ENCODE data around the gene DMBT1.
"Not testable (repeated sequence)": the region's sequence is repeated elsewhere in the genome, so short reads cannot be mapped to it uniquely, and the experiment has no call there.

The DMBT1 gene

GRCh38 chr10:122586070-122586469 is 25.5 kb downstream of the DMBT1 start:
- not testable (repeated sequence) for DNase-seq (ENCODE audit: low spot score)

- DNase-seq (ENCODE audit: low spot score) = no peak
These were observed 26.7 kb downstream of the DMBT1 start for GRCh38 chr10:122587098-122587760.

- no peak for DNase-seq (ENCODE audit: low spot score)
These were observed 27.8 kb downstream of the DMBT1 start for GRCh38 chr10:122588381-122588780.

- DNase-seq (ENCODE audit: low spot score) = no peak
These were observed 29.6 kb downstream of the DMBT1 start for GRCh38 chr10:122590153-122590552.

- no peak for DNase-seq (ENCODE audit: low spot score)
These were observed 31.2 kb downstream of the DMBT1 start for GRCh38 chr10:122591736-122592135.

GRCh38 chr10:122592161-122592560 is 31.6 kb downstream of the DMBT1 start:
- no peak for DNase-seq (ENCODE audit: low spot score)

GRCh38 chr10:122617476-122618270 is 57.1 kb downstream of the DMBT1 start:
- DNase-seq (ENCODE audit: low spot score) = no peak

- no peak for DNase-seq (ENCODE audit: low spot score)
These were observed 58.1 kb downstream of the DMBT1 start for GRCh38 chr10:122618461-122619165.

GRCh38 chr10:122620961-122621360 is 60.4 kb downstream of the DMBT1 start:
- DNase-seq (ENCODE audit: low spot score) = not testable (repeated sequence)

GRCh38 chr10:122624546-122624945 is 64.0 kb downstream of the DMBT1 start:
- no peak for DNase-seq (ENCODE audit: low spot score)

GRCh38 chr10:122630526-122630925 is 70.0 kb downstream of the DMBT1 start:
- no peak for DNase-seq (ENCODE audit: low spot score)

GRCh38 chr10:122632031-122632430 is 71.5 kb downstream of the DMBT1 start:
- DNase-seq (ENCODE audit: low spot score) = no peak

- DNase-seq (ENCODE audit: low spot score) = no peak
These were observed 72.0 kb downstream of the DMBT1 start for GRCh38 chr10:122632576-122632975.

- no peak for DNase-seq (ENCODE audit: low spot score)
These were observed 76.4 kb downstream of the DMBT1 start for GRCh38 chr10:122636953-122637352.

- no peak for DNase-seq (ENCODE audit: low spot score)
These were observed 76.8 kb downstream of the DMBT1 start for GRCh38 chr10:122637376-122637775.

- DNase-seq (ENCODE audit: low spot score) = no peak
These were observed 77.6 kb downstream of the DMBT1 start for GRCh38 chr10:122638106-122638505.

- no peak for DNase-seq (ENCODE audit: low spot score)
These were observed 79.2 kb downstream of the DMBT1 start for GRCh38 chr10:122639801-122640200.

GRCh38 chr10:122640921-122641320 is 80.4 kb downstream of the DMBT1 start:
- DNase-seq (ENCODE audit: low spot score) = no peak

GRCh38 chr10:122642726-122643605 is 82.4 kb downstream of the DMBT1 start:
- DNase-seq (ENCODE audit: low spot score) = no peak

GRCh38 chr10:122643931-122644534 is 83.5 kb downstream of the DMBT1 start:
- no peak for DNase-seq (ENCODE audit: low spot score)

Measured in AG08395 (cell line).